H1 (cell line): ENCODE results near the gene ARID5B. TPM values are rescaled to one million over a fixed set of nuclear protein-coding genes. Genes with fewer than 3 reads are reported as not detected.

Experiments used
- CTCF ChIA-PET: fragments of 300-600 bp; sonication (Branson Sonifier 250); formaldehyde crosslinking; loops from one replicate; lab custom pipeline; 2021; ENCODE audit not compliant: partially characterized antibody; lab: Charles Lee
- POLR2A ChIA-PET: fragments of 300-600 bp; sonication (Branson Sonifier 250); formaldehyde crosslinking; loops from one replicate; lab custom pipeline; 2021; ENCODE audit warnings: inconsistent platforms; ENCODE audit not compliant: partially characterized antibody; lab: Charles Lee
- DNase-seq, 2 experiments: peaks; one replicate each; pipeline versions ENCODE4 v3.0.0 to v3.0.0-alpha.2; 2010 to 2022; ENCODE audit warnings: low spot score in 2 of 2, low read depth in 1 of 2, mixed read lengths in 1 of 2
- FAIRE-seq: peaks from 2 replicates; lab custom pipeline; 2011; peaks lifted over from hg19 to GRCh38; lab: Jason Lieb, UNC
- H2AFZ ChIP-seq: 2 replicates; pipeline ENCODE4 v1.8.1; 2012; ENCODE audit warnings: low read length, inconsistent platforms
- H2AK5ac ChIP-seq: 2 replicates; pipeline ENCODE4 v1.6.1; 2013; ENCODE audit warnings: low read depth, low read length
- H2BK120ac ChIP-seq: replicated peaks from 2 replicates; pipeline ENCODE3; 2013; ENCODE audit warnings: low read depth, low read length, inconsistent platforms
- H2BK12ac ChIP-seq: 2 replicates; pipeline ENCODE4 v1.6.1; 2013; ENCODE audit warnings: low read depth, low read length
- H2BK15ac ChIP-seq: 2 replicates; pipeline ENCODE4 v1.6.1; 2013; ENCODE audit warnings: low read length
- H2BK20ac ChIP-seq: 2 replicates; pipeline ENCODE4 v1.6.1; 2013; ENCODE audit warnings: low read length
- H2BK5ac ChIP-seq: 2 replicates; pipeline ENCODE4 v1.6.1; 2013; ENCODE audit warnings: low read depth, low read length
- H3K14ac ChIP-seq: 2 replicates; pipeline ENCODE4 v1.6.1; 2013; ENCODE audit warnings: inconsistent platforms; ENCODE audit not compliant: insufficient read length
- H3K18ac ChIP-seq: 2 replicates; pipeline ENCODE4 v1.6.1; 2013; ENCODE audit warnings: low read length; ENCODE audit errors: extremely low read depth
- H3K23ac ChIP-seq: 2 replicates; pipeline ENCODE4 v1.6.1; 2013; ENCODE audit warnings: inconsistent platforms; ENCODE audit not compliant: insufficient read length
- H3K23me2 ChIP-seq: 2 replicates; pipeline ENCODE4 v1.6.1; 2013; ENCODE audit warnings: low read depth, low read length
- H3K27ac ChIP-seq: 2 replicates; pipeline ENCODE4 v1.6.1; 2011; ENCODE audit warnings: low read depth, low read length, inconsistent platforms
- H3K27me3 ChIP-seq, 4 experiments: replicated peaks in 1 of 4; 1 replicate in 1 of 4; 2 replicates in 3 of 4; pipeline versions ENCODE4 v1.6.1 to v1.8.1; 2011 to 2013; ENCODE audit warnings: low read length in 3 of 4, mild to moderate bottlenecking in 3 of 4, inconsistent platforms in 2 of 4, mixed read lengths in 2 of 4, moderate library complexity in 1 of 4; ENCODE audit not compliant: control insufficient read depth in 3 of 4, insufficient read depth in 3 of 4; ENCODE audit errors: extremely low read depth in 1 of 4
- H3K36me3 ChIP-seq, 4 experiments: 2 replicates each; pipeline versions ENCODE4 v1.6.1 to v1.8.1; 2011 to 2013; ENCODE audit warnings: mild to moderate bottlenecking in 4 of 4, low read length in 3 of 4, moderate library complexity in 2 of 4, control low read depth in 1 of 4, inconsistent platforms in 1 of 4; ENCODE audit not compliant: insufficient read depth in 4 of 4, control insufficient read depth in 2 of 4
- H3K4ac ChIP-seq: replicated peaks from 2 replicates; pipeline ENCODE3; 2013; ENCODE audit warnings: low read length, low read depth, mixed read lengths, inconsistent platforms; ENCODE audit not compliant: insufficient read length
- H3K4me1 ChIP-seq, 4 experiments: replicated peaks in 1 of 4; 1 replicate in 1 of 4; 2 replicates in 3 of 4; pipeline versions ENCODE4 v1.6.1 to v1.8.1; 2011 to 2013; ENCODE audit warnings: low read length in 3 of 4, inconsistent platforms in 2 of 4, mixed read lengths in 1 of 4; ENCODE audit not compliant: insufficient read depth in 4 of 4, control insufficient read depth in 3 of 4
- H3K4me2 ChIP-seq, 2 experiments: 2 replicates each; pipeline versions ENCODE4 v1.6.1 to v1.8.1; 2011 to 2013; ENCODE audit warnings: low read depth in 2 of 2, low read length in 2 of 2, control low read depth in 1 of 2, inconsistent platforms in 1 of 2, mild to moderate bottlenecking in 1 of 2; ENCODE audit not compliant: insufficient read depth in 1 of 2
- H3K4me3 ChIP-seq, 4 experiments: fragments of 200-600, 300-600 bp in 1 of 4; sonication (generic), shearing (Covaris generic), sonication (Bioruptor Twin) in 1 of 4; 2 replicates each; pipeline versions ENCODE4 v1.5.1 to v1.8.1; 2011 to 2016; ENCODE audit warnings: low read length in 4 of 4, low read depth in 3 of 4, control low read depth in 2 of 4, inconsistent platforms in 2 of 4, mild to moderate bottlenecking in 2 of 4, mixed read lengths in 1 of 4, moderate library complexity in 1 of 4; ENCODE audit not compliant: insufficient read depth in 2 of 4; ENCODE audit errors: extremely low read depth in 1 of 4
- H3K56ac ChIP-seq: replicated peaks from 2 replicates; pipeline ENCODE3; 2013; ENCODE audit warnings: low read depth, mild to moderate bottlenecking, mixed read lengths, low read length, inconsistent platforms; ENCODE audit not compliant: insufficient read length
- H3K79me1 ChIP-seq: 2 replicates; pipeline ENCODE4 v1.6.1; 2013; ENCODE audit warnings: low read depth, low read length, control low read depth
- H3K79me2 ChIP-seq, 2 experiments: 2 replicates each; pipeline versions ENCODE4 v1.6.1 to v1.8.1; 2012 to 2013; ENCODE audit warnings: low read length in 2 of 2, mild to moderate bottlenecking in 2 of 2, inconsistent platforms in 1 of 2; ENCODE audit not compliant: insufficient read depth in 2 of 2, control insufficient read depth in 1 of 2
- H3K9ac ChIP-seq, 4 experiments: replicated peaks in 1 of 4; 1 replicate in 1 of 4; 2 replicates in 3 of 4; pipeline versions ENCODE4 v1.6.1 to v1.8.1; 2011 to 2013; ENCODE audit warnings: low read depth in 3 of 4, low read length in 3 of 4, control low read depth in 2 of 4, mild to moderate bottlenecking in 2 of 4, moderate library complexity in 2 of 4, inconsistent platforms in 1 of 4; ENCODE audit errors: extremely low read depth in 1 of 4
- H3K9me3 ChIP-seq, 2 experiments: 2 replicates each; pipeline versions ENCODE4 v1.6.1 to v1.8.1; 2012 to 2013; ENCODE audit warnings: mild to moderate bottlenecking in 2 of 2, moderate library complexity in 2 of 2, control low read depth in 1 of 2, inconsistent platforms in 1 of 2, low read depth in 1 of 2, low read length in 1 of 2, mixed read lengths in 1 of 2; ENCODE audit not compliant: insufficient read depth in 2 of 2
- H4K20me1 ChIP-seq, 2 experiments: replicated peaks in 1 of 2; 2 replicates each; pipeline versions ENCODE3 to v1.8.1; 2011 to 2013; ENCODE audit warnings: inconsistent platforms in 2 of 2, low read length in 2 of 2, mild to moderate bottlenecking in 1 of 2; ENCODE audit not compliant: insufficient read depth in 2 of 2, control insufficient read depth in 1 of 2
- H4K5ac ChIP-seq: 2 replicates; pipeline ENCODE4 v1.6.1; 2013; ENCODE audit warnings: low read length, low read depth, mixed read lengths, inconsistent platforms; ENCODE audit not compliant: insufficient read length
- H4K8ac ChIP-seq: 2 replicates; pipeline ENCODE4 v1.8.0; 2013; ENCODE audit warnings: mild to moderate bottlenecking, moderate library complexity, low read length, inconsistent platforms; ENCODE audit not compliant: insufficient read depth; ENCODE audit errors: extremely low read depth
- H4K91ac ChIP-seq: replicated peaks from 2 replicates; pipeline ENCODE3; 2013; ENCODE audit warnings: low read length, mixed read lengths, inconsistent platforms; ENCODE audit not compliant: insufficient read length
- ATF3 ChIP-seq: IDR thresholded peaks from 2 replicates; pipeline ENCODE4 v1.6.1; 2011; ENCODE audit warnings: low read depth, mild to moderate bottlenecking, low read length; ENCODE audit not compliant: insufficient read depth
- CHD1 ChIP-seq: IDR thresholded peaks from 2 replicates; pipeline ENCODE4 v1.6.1; 2012; ENCODE audit warnings: low read depth, low read length, improper control_type of control experiment
- CHD2 ChIP-seq: IDR thresholded peaks from 2 replicates; pipeline ENCODE4 v1.6.1; 2012; ENCODE audit warnings: low read length, improper control_type of control experiment
- EZH2 ChIP-seq: fragments of 200-600 bp; sonication (generic); IDR thresholded peaks from 2 replicates; pipeline ENCODE4 v1.7.1; 2012; ENCODE audit warnings: low read depth, mild to moderate bottlenecking, moderate library complexity, low read length, inconsistent platforms; ENCODE audit not compliant: severe bottlenecking
- GTF2F1 ChIP-seq: IDR thresholded peaks from 2 replicates; pipeline ENCODE4 v1.6.1; 2012; ENCODE audit warnings: low read depth, low read length, improper control_type of control experiment, borderline replicate concordance
- JUN ChIP-seq: IDR thresholded peaks from 2 replicates; pipeline ENCODE4 v1.6.1; 2011; ENCODE audit warnings: low read depth, mild to moderate bottlenecking, improper control_type of control experiment, low read length
- POLR2A ChIP-seq, 2 experiments: IDR thresholded peaks; 1 replicate in 1 of 2; 2 replicates in 1 of 2; pipeline ENCODE4 v1.6.1; 2011; ENCODE audit warnings: low read depth in 2 of 2, low read length in 2 of 2, mild to moderate bottlenecking in 2 of 2; ENCODE audit errors: control extremely low read depth in 1 of 2
- POU5F1 ChIP-seq: IDR thresholded peaks from 2 replicates; pipeline ENCODE4 v1.6.1; 2011; ENCODE audit warnings: low read depth, mild to moderate bottlenecking, low read length, moderate library complexity
- RAD21 ChIP-seq, 2 experiments: IDR thresholded peaks in 1 of 2; conservative IDR thresholded peaks in 1 of 2; 2 replicates each; pipeline ENCODE4 v1.6.1; 2011; ENCODE audit warnings: low read depth in 2 of 2, low read length in 2 of 2, improper control_type of control experiment in 1 of 2, inconsistent platforms in 1 of 2, mild to moderate bottlenecking in 1 of 2, moderate library complexity in 1 of 2
- RBBP5 ChIP-seq: IDR thresholded peaks from 2 replicates; pipeline ENCODE4 v1.7.1; 2012; ENCODE audit warnings: low read depth, mild to moderate bottlenecking, inconsistent platforms, low read length, moderate library complexity, borderline replicate concordance
- SIN3A ChIP-seq, 2 experiments: IDR thresholded peaks in 1 of 2; conservative IDR thresholded peaks in 1 of 2; 2 replicates each; pipeline ENCODE4 v1.6.1; 2011 to 2012; ENCODE audit warnings: low read length in 2 of 2, improper control_type of control experiment in 1 of 2, low read depth in 1 of 2, mild to moderate bottlenecking in 1 of 2
- SUZ12 ChIP-seq: fragments of 200-600 bp; sonication (generic); IDR thresholded peaks from 2 replicates; pipeline ENCODE4 v1.6.1; 2012; ENCODE audit warnings: mild to moderate bottlenecking, inconsistent platforms, low read length, moderate library complexity, mixed read lengths
- TAF1 ChIP-seq: IDR thresholded peaks from 2 replicates; pipeline ENCODE4 v1.6.1; 2011; ENCODE audit warnings: mild to moderate bottlenecking, low read depth, low read length
- polyA plus RNA-seq, 7 experiments: library from polyadenylated mRNA; depleted of rRNA in 3 of 7; stranded (reverse) in 5 of 7; unstranded in 2 of 7; fragments of >200 nt in 5 of 7; fragments of 200-250 nt in 2 of 7; gene quantifications; 1 replicate in 5 of 7; 2 replicates in 1 of 7; 4 replicates in 1 of 7; pipeline versions ENCODE4 v1.2.1 to v1.2.3, GENCODE V29; 2011 to 2013; ENCODE audit warnings: missing spikeins in 2 of 7, mixed read lengths in 2 of 7
- total RNA-seq: library from RNA; stranded (reverse); fragmentation: NEBNext Ultra II Directional; extraction: Animal tissue kit (Norgen Biotek cat#: 25700); gene quantifications from 2 replicates; pipeline ENCODE4 v1.2.1, GENCODE V29; 2021

ARID5B gene
- total and polyA plus RNA-seq, 2 of the 8 experiments (the other 6 are each of a cell fraction or from before 2014, with no cell fraction given), result 0.21 to 1.1 TPM

DNA sequence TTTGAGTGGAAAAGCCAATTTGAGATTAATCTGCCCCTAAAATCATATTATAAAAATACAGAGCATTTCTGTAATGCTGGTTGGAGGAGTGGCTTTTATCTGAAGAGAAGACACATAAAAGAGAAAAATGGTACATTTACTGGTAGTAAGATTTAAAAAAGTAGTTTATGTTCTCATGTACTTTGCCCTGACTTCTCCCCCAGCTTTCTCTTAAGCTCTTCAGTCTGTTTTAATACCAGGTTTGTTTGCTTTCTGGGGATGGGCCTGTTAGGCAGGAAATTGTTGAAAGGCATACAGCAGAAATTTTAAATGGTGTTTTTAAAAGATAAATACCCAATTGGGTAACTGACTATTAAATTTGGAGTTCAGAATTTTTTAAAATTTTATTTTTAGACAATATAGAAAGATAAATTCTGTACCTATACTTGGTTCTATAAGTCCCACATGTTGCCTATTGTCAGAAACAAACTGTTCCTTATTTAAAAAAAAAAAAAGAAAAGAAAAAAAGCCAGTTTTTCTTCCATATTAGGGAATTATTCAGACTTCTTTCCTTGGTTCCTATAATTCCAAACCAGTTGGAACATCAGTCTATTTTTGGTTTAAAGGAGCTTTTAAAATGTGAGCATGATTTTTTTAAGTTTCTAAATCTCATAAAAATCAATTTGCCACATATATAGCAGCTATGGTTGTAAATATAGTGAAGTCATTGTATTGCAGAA, 136.6 kb downstream of the ARID5B start:
- no peak for FAIRE-seq
- H3K4me1 ChIP-seq, result peaks cover 0 to 9% (median 7%) of the 10 kb centered on the region in 4 experiments; a peak in 4 of 7 replicates
- no peak overlapping the region for H3K4me2 ChIP-seq
- TF ChIP-seq SUZ12 (no peak), GTF2F1 (no peak), POU5F1 (no peak), ATF3 (no peak), RAD21 (IDR thresholded peaks at IDR 0.05 in 1 of 2, conservative IDR thresholded peaks at IDR 0.05 in 1 of 2; ENCODE audit: low read depth in 2 of 2, low read length in 2 of 2) (no peak), POLR2A (IDR thresholded peaks at IDR 0.05; ENCODE audit: control extremely low read depth in 1 of 2, low read depth in 2 of 2, low read length in 2 of 2) (no peak), RBBP5 (no peak), CHD1 (no peak), TAF1 (no peak), EZH2 (no peak), SIN3A (conservative IDR thresholded peaks at IDR 0.05 in 1 of 2, IDR thresholded peaks at IDR 0.05 in 1 of 2; ENCODE audit: low read depth in 1 of 2, low read length in 2 of 2) (no peak), CHD2 (no peak), JUN (no peak)

More for the DNA sequence above, 136.6 kb downstream of the ARID5B start:
- H3K4ac ChIP-seq, result no peak overlapping the region
- no peak overlapping the region for H2BK12ac ChIP-seq
- H2BK5ac ChIP-seq, result no peak overlapping the region
- H4K91ac ChIP-seq, result no peak overlapping the region
- no peak overlapping the region for H3K27ac ChIP-seq
- no peak overlapping the region for H3K18ac ChIP-seq
- H2AFZ ChIP-seq, result no peak overlapping the region
- no peak overlapping the region for H3K4me3 ChIP-seq
- no peak overlapping the region for H2BK20ac ChIP-seq
- H3K79me1 ChIP-seq, result no peaks in the 10 kb centered on the region
- no peak overlapping the region for H4K5ac ChIP-seq
- POLR2A ChIA-PET, result interaction anchor here (1.2 kb wide), 1 partner anchor 11 kb away, joined by 3 read pairs; no protein-coding TSS in a partner anchor
- no peaks in the 10 kb centered on the region for H3K23me2 ChIP-seq
- no peaks in the 10 kb centered on the region for H3K9me3 ChIP-seq
- no peak overlapping the region for H3K23ac ChIP-seq
- no peak overlapping the region for H2BK120ac ChIP-seq
- CTCF ChIA-PET, result interaction anchor here (0.6 to 4.8 kb wide), 33 partner anchors 8 to 556 kb away, joined by 3 to 55 read pairs (median 4); no protein-coding TSS in a partner anchor
- H2AK5ac ChIP-seq, result no peak overlapping the region
- H3K27me3 ChIP-seq, result no peaks in the 10 kb centered on the region; a peak in 1 of 7 replicates
- H3K9ac ChIP-seq, result no peak overlapping the region
- H4K20me1 ChIP-seq, result no peaks in the 10 kb centered on the region
- H2BK15ac ChIP-seq, result no peak overlapping the region
- H3K14ac ChIP-seq, result no peak overlapping the region
- H3K56ac ChIP-seq, result no peak overlapping the region
- H3K79me2 ChIP-seq, result no peaks in the 10 kb centered on the region
- H4K8ac ChIP-seq, result no peak overlapping the region
- no peak for DNase-seq
- H3K36me3 ChIP-seq, result no peaks in the 10 kb centered on the region
